Astrocyte of the hippocampus (primary cell): ENCODE data around the gene GNAS.
"Not testable (repeated sequence)": the region's sequence is repeated elsewhere in the genome, so short reads cannot be mapped to it uniquely, and the experiment has no call there.

Experiments
- DNase-seq: peaks from one replicate; pipeline ENCODE4 v3.0.0; 2011; ENCODE audit warnings: low read depth, low spot score

The GNAS gene

GRCh38 chr20:58927490-58928061, 75.1 kb downstream of the GNAS start:
- DNase-seq: no peak

- no peak for DNase-seq
Measured at GRCh38 chr20:58930496-58930895, 78.0 kb downstream of the GNAS start.

- DNase-seq: no peak
Measured at GRCh38 chr20:58932170-58932569, 79.7 kb downstream of the GNAS start.

DNA sequence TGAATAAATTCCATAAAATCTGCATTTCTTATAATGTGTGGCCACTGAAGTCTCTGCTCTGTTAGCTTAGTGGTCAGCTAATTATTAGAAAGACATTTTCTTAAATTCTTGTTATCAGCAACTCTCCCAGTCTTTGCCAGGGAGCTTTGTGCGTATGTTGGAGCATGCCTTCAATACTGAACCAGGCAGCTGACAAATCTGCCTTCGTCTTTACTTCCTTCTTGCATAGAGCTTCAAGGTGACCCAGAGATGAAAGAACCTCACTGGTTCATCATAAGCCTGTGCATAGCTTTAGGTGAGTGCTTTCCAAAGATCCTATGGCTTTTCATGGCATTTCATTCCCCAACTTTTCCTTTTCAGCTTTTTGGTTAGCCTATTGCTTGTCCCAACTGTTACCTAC, 85.6 kb downstream of the GNAS start:
- DNase-seq: no peak

- no peak for DNase-seq
Measured at GRCh38 chr20:58938541-58938940, 86.0 kb downstream of the GNAS start.

GRCh38 chr20:58941471-58941870, 89.0 kb downstream of the GNAS start:
- no peak for DNase-seq

GRCh38 chr20:58942549-58942948, 90.0 kb downstream of the GNAS start:
- DNase-seq: no peak

GRCh38 chr20:58944610-58945009, 92.1 kb downstream of the GNAS start:
- no peak for DNase-seq

- DNase-seq: no peak
Measured at GRCh38 chr20:58945965-58946631, 93.6 kb downstream of the GNAS start.

- DNase-seq: not testable (repeated sequence)
Measured at GRCh38 chr20:58947797-58948388, 95.4 kb downstream of the GNAS start.

GRCh38 chr20:58950603-58951002, 98.1 kb downstream of the GNAS start:
- no peak for DNase-seq

- no peak for DNase-seq
Measured at GRCh38 chr20:58953050-58953449, 100.5 kb downstream of the GNAS start.

DNA sequence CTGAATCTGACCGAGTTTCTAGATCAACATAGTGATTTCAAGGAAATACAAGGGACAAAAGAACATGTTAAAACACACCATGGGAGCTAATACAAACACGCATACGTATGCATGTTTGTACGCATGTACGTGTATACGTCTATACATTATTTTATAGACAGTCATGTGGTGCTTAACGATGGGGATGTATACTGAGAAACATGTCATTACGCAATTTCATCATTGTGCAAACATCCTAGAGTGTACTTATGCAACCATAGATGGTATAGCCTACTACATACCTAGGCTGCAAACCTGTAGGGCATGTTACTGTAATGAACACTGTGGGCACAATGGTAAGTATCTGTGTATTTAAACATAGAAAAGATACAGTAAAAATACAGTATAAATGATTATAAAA, 103.6 kb downstream of the GNAS start:
- DNase-seq: no peak

- no peak for DNase-seq
Measured at GRCh38 chr20:58959652-58960051, 107.1 kb downstream of the GNAS start.
